ENCODE results near the gene SLC45A1.

SLC45A1 gene

GRCh38 chr1:8314346-8315280, 3.3 kb upstream of the SLC45A1 start (continued):
- TF ChIP-seq ZNF610 (tag by site-specific recombination; IDR thresholded peaks at IDR 0.05; ENCODE audit: borderline replicate concordance): no peak
- TF ChIP-seq ZNF391 (tag by site-specific recombination; IDR thresholded peaks at IDR 0.05; ENCODE audit: borderline replicate concordance, low read depth): peak; percentile 67; the same call in 1 of the 2 replicates
- peak; percentile 32; the same call in 1 of the 2 replicates for TF ChIP-seq SP7 (tag by site-specific recombination; IDR thresholded peaks at IDR 0.05)
- no peak for TF ChIP-seq ZNF555 (tag by site-specific recombination; conservative IDR thresholded peaks at IDR 0.05)
- no peak for TF ChIP-seq SP3 (tag by site-specific recombination; IDR thresholded peaks at IDR 0.05)
- TF ChIP-seq ZNF585B (tag by site-specific recombination; IDR thresholded peaks at IDR 0.05): no peak
- peak; percentile 43; the same call in 1 of the 2 replicates for TF ChIP-seq ZNF2 (tag by site-specific recombination; IDR thresholded peaks at IDR 0.05)
- TF ChIP-seq ZSCAN23 (tag by site-specific recombination; IDR thresholded peaks at IDR 0.05): no peak
- TF ChIP-seq KLF8 (tag by site-specific recombination; IDR thresholded peaks at IDR 0.05): 0 out of 2 replicates have a peak, but pooled peaks have one; percentile 34
- no peak for TF ChIP-seq PATZ1 (tag by site-specific recombination; IDR thresholded peaks at IDR 0.05)
- peak; percentile 24; the same call in 1 of the 2 replicates for TF ChIP-seq GLIS1 (tag by site-specific recombination; IDR thresholded peaks at IDR 0.05)
- TF ChIP-seq ZEB2 (tag by site-specific recombination; IDR thresholded peaks at IDR 0.05): 0 out of 2 replicates have a peak, but pooled peaks have one; percentile 19
- TF ChIP-seq ZNF654 (tag by site-specific recombination; IDR thresholded peaks at IDR 0.05; ENCODE audit: low read depth): peak; percentile 88
- peak; percentile 11 for TF ChIP-seq ZBTB26 (tag by site-specific recombination; optimal IDR thresholded peaks at IDR 0.05)
- no peak for TF ChIP-seq ZNF169 (tag by site-specific recombination; IDR thresholded peaks at IDR 0.05)
- TF ChIP-seq CTCF (tag by site-specific recombination; IDR thresholded peaks at IDR 0.05): peak; percentile 85
- TF ChIP-seq ZIC2 (tag by site-specific recombination; IDR thresholded peaks at IDR 0.05): 0 out of 2 replicates have a peak, but pooled peaks have one; percentile 9
- TF ChIP-seq ZSCAN16 (tag by site-specific recombination; IDR thresholded peaks at IDR 0.05): no peak

GRCh38 chr1:8315573-8316475, 2.1 kb upstream of the SLC45A1 start:
- ChIA-PET CTCF (interaction anchor here (0.5 to 7.3 kb wide), 24 partner anchors 8 to 647 kb away, joined by 3 to 169 read pairs (median 7); partner anchors contain the start of gene ERRFI1), POLR2A (interaction anchor here (1.2 to 1.8 kb wide), 3 partner anchors 31 to 302 kb away, joined by 4 to 8 read pairs (median 5); partner anchors contain the start of gene ERRFI1)
- Histone ChIP-seq H3K27ac (ENCODE audit: extremely low read depth, low read depth, low read length) (no peak overlapping the region), H3K4me3 (ENCODE audit: low read depth, low read length) (no peak overlapping the region), H3K9me3 (ENCODE audit: control insufficient read depth, insufficient read depth, low read depth, low read length) (no peaks in the 10 kb centered on the region), H3K4me1 (ENCODE audit: control insufficient read depth, insufficient read depth, low read length) (no peaks in the 10 kb centered on the region), H3K36me3 (ENCODE audit: control insufficient read depth in 2 of 2, insufficient read depth in 1 of 2, low read length in 2 of 2) (no peaks in the 10 kb centered on the region)
- no peak for TF ChIP-seq PRDM6 (tag by site-specific recombination; IDR thresholded peaks at IDR 0.05)
- TF ChIP-seq ZNF10 (tag by site-specific recombination; IDR thresholded peaks at IDR 0.05): peak; percentile 67
- no peak for TF ChIP-seq ZNF843 (tag by site-specific recombination; IDR thresholded peaks at IDR 0.05)
- TF ChIP-seq ZNF324 (tag by site-specific recombination; IDR thresholded peaks at IDR 0.05): no peak
- peak; percentile 66; the same call in 1 of the 2 replicates for TF ChIP-seq ZNF341 (tag by site-specific recombination; IDR thresholded peaks at IDR 0.05; ENCODE audit: low read depth)
- TF ChIP-seq CTCF (tag by site-specific recombination; IDR thresholded peaks at IDR 0.05): peak; percentile 51; the same call in 1 of the 2 replicates
- no peak for TF ChIP-seq ZFP69B (tag by site-specific recombination; IDR thresholded peaks at IDR 0.05)

Data from HEK293 (cell line).